ENCODE data around the gene CCDC170. TPM values are rescaled to one million over a fixed set of nuclear protein-coding genes. Genes with fewer than 3 reads are reported as not detected.

CCDC170 gene
- total and polyA plus RNA-seq, 2 experiments from 2014 or later: 0.03 TPM; not detected in 1

- H3K27ac ChIP-seq: no peak overlapping the region
- TF ChIP-seq CTCF (IDR thresholded peaks at IDR 0.05; ENCODE audit: low read depth, low read length): no peak
Measured at GRCh38 chr6:151639750-151640149, 145.9 kb downstream of the CCDC170 start.

GRCh38 chr6:151641028-151641427, 147.2 kb downstream of the CCDC170 start:
- no peak for TF ChIP-seq CTCF (IDR thresholded peaks at IDR 0.05; ENCODE audit: low read depth, low read length)
- no peak overlapping the region for H3K4me3 ChIP-seq
- DNase-seq (ENCODE audit: low read depth in 1 of 2, low spot score in 1 of 2): no peak
- no peaks in the 10 kb centered on the region for H3K36me3 ChIP-seq
- no peaks in the 10 kb centered on the region for H3K4me1 ChIP-seq (ENCODE audit: low read depth)
- H3K27me3 ChIP-seq: no peaks in the 10 kb centered on the region
- no peaks in the 10 kb centered on the region for H3K9me3 ChIP-seq (ENCODE audit: low read depth)
- no peak overlapping the region for H3K27ac ChIP-seq

More at GRCh38 chr6:151639750-151640149, 145.9 kb downstream of the CCDC170 start:
- Histone ChIP-seq H3K4me3 (no peak overlapping the region), H3K36me3 (no peaks in the 10 kb centered on the region), H3K9me3 (ENCODE audit: low read depth) (no peaks in the 10 kb centered on the region), H3K27me3 (no peaks in the 10 kb centered on the region), H3K4me1 (ENCODE audit: low read depth) (no peaks in the 10 kb centered on the region)
- no peak for DNase-seq (ENCODE audit: low read depth in 1 of 2, low spot score in 1 of 2)

- no peak overlapping the region for H3K27ac ChIP-seq
- no peaks in the 10 kb centered on the region for H3K9me3 ChIP-seq (ENCODE audit: low read depth)
- H3K27me3 ChIP-seq: no peaks in the 10 kb centered on the region
- no peaks in the 10 kb centered on the region for H3K36me3 ChIP-seq
- TF ChIP-seq CTCF (IDR thresholded peaks at IDR 0.05; ENCODE audit: low read depth, low read length): peak; percentile 16
- H3K4me1 ChIP-seq (ENCODE audit: low read depth): no peaks in the 10 kb centered on the region
- DNase-seq (ENCODE audit: low read depth in 1 of 2, low spot score in 1 of 2): peak; percentile 6 to 46
- H3K4me3 ChIP-seq: no peak overlapping the region
Measured at GRCh38 chr6:151647976-151648639, 154.3 kb downstream of the CCDC170 start.

- no peak for DNase-seq (ENCODE audit: low read depth in 1 of 2, low spot score in 1 of 2)
- H3K9me3 ChIP-seq (ENCODE audit: low read depth): no peaks in the 10 kb centered on the region
- H3K27ac ChIP-seq: no peak overlapping the region
- no peaks in the 10 kb centered on the region for H3K36me3 ChIP-seq
- no peaks in the 10 kb centered on the region for H3K27me3 ChIP-seq
- TF ChIP-seq CTCF (IDR thresholded peaks at IDR 0.05; ENCODE audit: low read depth, low read length): no peak
- H3K4me3 ChIP-seq: no peak overlapping the region
- H3K4me1 ChIP-seq (ENCODE audit: low read depth): no peaks in the 10 kb centered on the region
Measured at GRCh38 chr6:151649835-151650234, 156.0 kb downstream of the CCDC170 start.

GRCh38 chr6:151651639-151652038, 157.8 kb downstream of the CCDC170 start:
- H3K9me3 ChIP-seq (ENCODE audit: low read depth): no peaks in the 10 kb centered on the region

More at GRCh38 chr6:151651639-151652038, 157.8 kb downstream of the CCDC170 start:
- Histone ChIP-seq H3K27ac (no peak overlapping the region), H3K27me3 (no peaks in the 10 kb centered on the region), H3K4me1 (ENCODE audit: low read depth) (no peaks in the 10 kb centered on the region), H3K4me3 (no peak overlapping the region), H3K36me3 (no peaks in the 10 kb centered on the region)
- TF ChIP-seq CTCF (IDR thresholded peaks at IDR 0.05; ENCODE audit: low read depth, low read length): no peak
- no peak for DNase-seq (ENCODE audit: low read depth in 1 of 2, low spot score in 1 of 2)
